ENCODE measurements around the gene SLC48A1.
"Not testable (repeated sequence)": the region's sequence is repeated elsewhere in the genome, so short reads cannot be mapped to it uniquely, and the experiment has no call there.

GRCh38 chr12:47809518-47809917, 36.5 kb downstream of the SLC48A1 start:
- TF ChIP-seq, protein P1, sequence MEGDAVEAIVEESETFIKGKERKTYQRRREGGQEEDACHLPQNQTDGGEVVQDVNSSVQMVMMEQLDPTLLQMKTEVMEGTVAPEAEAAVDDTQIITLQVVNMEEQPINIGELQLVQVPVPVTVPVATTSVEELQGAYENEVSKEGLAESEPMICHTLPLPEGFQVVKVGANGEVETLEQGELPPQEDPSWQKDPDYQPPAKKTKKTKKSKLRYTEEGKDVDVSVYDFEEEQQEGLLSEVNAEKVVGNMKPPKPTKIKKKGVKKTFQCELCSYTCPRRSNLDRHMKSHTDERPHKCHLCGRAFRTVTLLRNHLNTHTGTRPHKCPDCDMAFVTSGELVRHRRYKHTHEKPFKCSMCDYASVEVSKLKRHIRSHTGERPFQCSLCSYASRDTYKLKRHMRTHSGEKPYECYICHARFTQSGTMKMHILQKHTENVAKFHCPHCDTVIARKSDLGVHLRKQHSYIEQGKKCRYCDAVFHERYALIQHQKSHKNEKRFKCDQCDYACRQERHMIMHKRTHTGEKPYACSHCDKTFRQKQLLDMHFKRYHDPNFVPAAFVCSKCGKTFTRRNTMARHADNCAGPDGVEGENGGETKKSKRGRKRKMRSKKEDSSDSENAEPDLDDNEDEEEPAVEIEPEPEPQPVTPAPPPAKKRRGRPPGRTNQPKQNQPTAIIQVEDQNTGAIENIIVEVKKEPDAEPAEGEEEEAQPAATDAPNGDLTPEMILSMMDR (IDR thresholded peaks at IDR 0.05) = not testable (repeated sequence)
- not testable (repeated sequence) for TF ChIP-seq EP300, POLR2A, POLR2AphosphoS5 (IDR thresholded peaks at IDR 0.05)
